Activated effector memory CD4-positive, alpha-beta T cell treated with anti-CD3 and anti-CD28 coated beads, Interleukin-2, amount 50 U/mL, for 16 hours (primary cell): ENCODE data around the gene TLCD3B.

Source experiments
- DNase-seq: peaks from one replicate; pipeline ENCODE4 v3.0.0-alpha.2; 2020

The TLCD3B gene, protein sequence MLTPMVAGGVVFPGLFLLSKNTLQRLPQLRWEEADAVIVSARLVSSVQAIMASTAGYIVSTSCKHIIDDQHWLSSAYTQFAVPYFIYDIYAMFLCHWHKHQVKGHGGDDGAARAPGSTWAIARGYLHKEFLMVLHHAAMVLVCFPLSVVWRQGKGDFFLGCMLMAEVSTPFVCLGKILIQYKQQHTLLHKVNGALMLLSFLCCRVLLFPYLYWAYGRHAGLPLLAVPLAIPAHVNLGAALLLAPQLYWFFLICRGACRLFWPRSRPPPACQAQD

GRCh38 chr16:30030841-30031413 lies at the start of gene TLCD3B:
Gene TLCD3B (minus strand): TSS chr16:30031271. CDS start chr16:30030527, 744 bp downstream.
- no peak for DNase-seq

DNA sequence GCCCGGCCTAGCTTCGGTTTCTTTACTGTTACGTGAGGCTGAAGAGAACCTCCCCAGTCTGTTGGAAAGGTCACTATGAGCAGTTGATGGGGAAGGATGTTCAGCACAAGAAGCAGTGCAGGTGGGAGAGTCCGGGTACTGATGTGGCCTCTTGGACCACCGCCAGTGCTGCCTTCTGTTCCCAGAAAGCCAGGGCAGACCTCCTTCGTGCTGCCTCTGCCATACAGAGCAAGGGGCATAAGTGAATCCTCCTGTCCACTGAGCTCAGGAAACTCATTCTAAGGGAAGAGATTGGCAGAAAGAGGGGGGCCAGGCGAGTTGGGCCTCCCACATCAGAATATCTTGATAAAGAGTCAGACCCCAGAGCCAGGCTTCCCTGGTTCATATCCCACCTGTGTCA lies 48.4 kb upstream of the TLCD3B start:
- no peak for DNase-seq

DNA sequence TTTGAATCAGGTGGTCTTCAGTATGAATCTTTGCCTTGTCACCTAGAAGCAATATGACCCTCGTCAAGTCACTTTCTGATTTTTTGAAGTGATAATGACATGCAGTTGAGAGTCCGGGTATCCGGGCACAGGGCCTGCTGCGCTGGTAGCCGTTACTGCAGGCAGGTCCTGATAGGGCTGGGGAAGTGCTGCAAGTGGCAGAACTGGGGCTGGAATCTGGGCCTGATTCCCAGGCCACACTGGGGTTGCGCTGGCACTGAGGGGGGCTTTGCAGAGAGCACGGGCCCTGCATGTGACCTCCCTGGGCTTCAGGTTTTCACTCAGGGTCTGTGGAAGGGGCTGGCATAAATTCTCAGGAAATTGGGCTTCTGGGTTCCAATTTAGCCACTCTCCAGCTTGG lies 47.7 kb upstream of the TLCD3B start:
- DNase-seq: no peak

DNA sequence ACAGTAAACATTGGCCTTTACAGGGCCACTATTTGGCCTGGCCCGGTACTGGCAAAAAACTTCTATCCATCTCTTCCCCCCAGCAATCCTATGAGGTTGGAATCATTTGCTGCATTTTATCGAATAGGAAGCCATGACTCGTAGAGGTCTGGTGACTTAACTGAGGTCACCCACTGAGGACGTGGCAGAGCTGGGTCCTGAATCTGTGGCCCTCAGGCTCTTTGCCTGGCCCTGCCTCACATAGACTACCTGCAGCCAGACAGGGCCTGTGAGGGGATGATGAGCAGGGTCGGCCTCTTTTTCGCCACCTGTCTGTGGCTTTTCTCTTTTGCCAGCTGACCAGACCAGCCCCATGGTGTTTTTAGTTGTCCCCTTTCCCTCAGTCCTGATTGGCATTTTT lies 46.6 kb upstream of the TLCD3B start:
- DNase-seq: no peak

DNA sequence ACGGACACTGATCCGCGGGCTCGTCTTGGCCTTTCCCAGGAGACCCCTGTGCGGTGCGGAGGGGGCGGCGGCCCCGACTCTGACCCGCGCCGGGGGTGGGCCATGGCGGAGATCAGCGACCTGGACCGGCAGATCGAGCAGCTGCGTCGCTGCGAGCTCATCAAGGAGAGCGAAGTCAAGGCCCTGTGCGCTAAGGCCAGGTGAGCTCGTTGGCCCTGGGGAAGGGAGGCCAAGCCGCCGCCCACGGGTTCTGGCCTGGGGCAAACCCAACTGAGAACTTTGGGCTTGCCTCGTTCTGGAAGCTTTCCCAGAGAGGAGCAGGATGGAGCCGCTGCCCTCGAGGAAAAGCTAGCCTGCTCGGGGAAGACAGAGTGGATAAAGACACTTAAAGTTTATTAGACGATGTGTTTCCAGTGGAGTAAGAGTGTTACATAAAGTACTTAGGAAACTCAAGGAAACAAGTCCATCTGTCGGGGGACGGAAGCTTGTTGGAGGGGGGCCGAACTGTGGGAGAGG lies 45.3 kb upstream of the TLCD3B start:
- no peak for DNase-seq

- peak; percentile 96 for DNase-seq
These were observed 44.6 kb upstream of the TLCD3B start, which contains the start of gene PPP4C for GRCh38 chr16:30075503-30076275. Gene PPP4C (plus strand): TSS chr16:30075994. CDS start chr16:30076378, 384 bp downstream.

GRCh38 chr16:30070490-30070889 lies 39.4 kb upstream of the TLCD3B start:
- DNase-seq: no peak

GRCh38 chr16:30069611-30070462 lies 38.8 kb upstream of the TLCD3B start:
- no peak for DNase-seq

DNA sequence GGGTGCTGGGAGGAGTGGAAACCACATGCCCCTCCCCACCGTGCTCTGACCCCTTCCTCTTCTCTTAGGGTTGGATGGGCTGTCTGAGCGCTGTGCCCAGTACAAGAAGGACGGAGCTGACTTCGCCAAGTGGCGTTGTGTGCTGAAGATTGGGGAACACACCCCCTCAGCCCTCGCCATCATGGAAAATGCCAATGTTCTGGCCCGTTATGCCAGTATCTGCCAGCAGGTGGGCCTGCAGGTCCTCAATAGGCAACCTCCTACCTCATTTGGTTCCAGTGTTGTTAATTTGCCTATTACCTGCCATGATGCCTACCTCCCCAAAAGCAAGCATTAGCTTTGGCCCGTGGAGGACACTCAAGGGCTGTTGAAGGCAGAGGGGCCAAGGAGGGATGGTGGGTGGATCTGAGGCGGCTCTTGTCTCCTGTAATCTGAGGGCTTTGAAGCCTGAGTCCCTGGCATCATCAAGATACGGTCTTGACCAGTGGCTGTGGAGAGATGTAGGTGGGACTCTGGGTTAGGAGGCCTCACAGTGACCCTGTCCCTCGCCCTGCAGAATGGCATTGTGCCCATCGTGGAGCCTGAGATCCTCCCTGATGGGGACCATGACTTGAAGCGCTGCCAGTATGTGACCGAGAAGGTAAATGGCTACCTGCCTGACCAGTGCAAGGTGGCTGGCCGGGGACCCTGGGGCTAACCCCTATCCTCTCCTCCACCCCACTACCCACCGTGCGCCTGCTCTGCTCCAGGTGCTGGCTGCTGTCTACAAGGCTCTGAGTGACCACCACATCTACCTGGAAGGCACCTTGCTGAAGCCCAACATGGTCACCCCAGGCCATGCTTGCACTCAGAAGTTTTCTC lies 37.9 kb upstream of the TLCD3B start:
- peak; percentile 83 for DNase-seq

DNA sequence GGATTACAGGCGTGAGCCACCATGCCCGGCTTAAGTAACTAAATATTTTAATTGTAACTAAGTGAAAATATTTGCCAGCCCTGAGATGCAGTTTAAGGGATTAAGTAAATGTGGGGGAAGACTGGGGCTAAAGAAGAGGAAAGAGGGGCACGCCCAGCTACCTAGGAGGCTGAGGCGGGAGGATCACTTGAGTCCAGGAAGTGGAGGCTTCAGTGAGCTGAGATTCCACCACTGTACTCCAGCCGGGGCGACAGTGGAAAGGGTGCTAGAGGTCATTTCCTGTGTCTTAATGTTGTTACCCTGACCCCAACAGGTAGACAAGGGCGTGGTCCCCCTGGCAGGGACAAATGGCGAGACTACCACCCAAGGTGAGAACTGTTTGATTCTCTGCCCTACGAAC lies 37.3 kb upstream of the TLCD3B start:
- no peak for DNase-seq

DNA sequence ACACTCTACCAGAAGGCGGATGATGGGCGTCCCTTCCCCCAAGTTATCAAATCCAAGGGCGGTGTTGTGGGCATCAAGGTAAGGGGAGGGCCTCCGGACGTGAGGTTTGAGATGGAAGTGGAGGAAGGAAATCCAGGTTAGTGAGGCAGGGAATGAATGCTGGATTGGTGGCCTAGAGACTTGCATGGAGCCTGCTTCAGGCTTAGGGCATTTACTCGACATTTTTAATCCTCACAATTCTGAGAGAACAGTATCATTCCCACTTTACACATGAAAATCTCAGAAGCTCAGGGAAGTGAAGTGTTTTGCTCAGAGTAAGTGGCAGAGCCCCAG lies 36.5 kb upstream of the TLCD3B start:
- no peak for DNase-seq

DNA sequence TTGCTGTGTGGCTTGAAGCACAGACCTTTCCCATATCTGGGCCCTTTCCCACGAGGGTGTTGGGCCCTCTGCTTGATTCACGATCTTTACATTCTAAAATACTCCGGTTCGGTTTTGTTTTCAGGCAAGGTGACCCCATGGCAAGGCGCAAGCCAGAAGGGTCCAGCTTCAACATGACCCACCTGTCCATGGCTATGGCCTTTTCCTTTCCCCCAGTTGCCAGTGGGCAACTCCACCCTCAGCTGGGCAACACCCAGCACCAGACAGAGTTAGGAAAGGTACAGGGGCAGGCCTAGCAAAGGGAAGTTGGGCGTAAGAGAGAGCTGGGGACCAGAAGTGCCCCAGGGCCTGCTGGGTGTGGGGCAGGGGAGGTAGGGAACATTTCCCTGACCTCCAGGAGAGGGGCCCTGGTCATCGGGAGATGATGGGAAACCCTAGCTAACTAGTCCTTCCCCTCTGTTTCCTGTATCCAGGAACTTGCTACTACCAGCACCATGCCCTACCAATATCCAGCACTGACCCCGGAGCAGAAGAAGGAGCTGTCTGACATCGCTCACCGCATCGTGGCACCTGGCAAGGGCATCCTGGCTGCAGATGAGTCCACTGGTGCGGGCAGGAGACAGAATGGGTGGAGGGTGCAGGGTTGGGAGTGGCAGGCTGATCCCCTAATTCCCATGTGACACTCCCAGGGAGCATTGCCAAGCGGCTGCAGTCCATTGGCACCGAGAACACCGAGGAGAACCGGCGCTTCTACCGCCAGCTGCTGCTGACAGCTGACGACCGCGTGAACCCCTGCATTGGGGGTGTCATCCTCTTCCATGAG lies 35.9 kb upstream of the TLCD3B start:
- DNase-seq: no peak

- DNase-seq: no peak
These were observed 35.1 kb upstream of the TLCD3B start for GRCh38 chr16:30065943-30066760.

GRCh38 chr16:30065102-30065942 lies 34.3 kb upstream of the TLCD3B start, which contains the start of gene ALDOA:
Gene ALDOA (plus strand): TSS chr16:30065760. CDS start chr16:30066898, 1,138 bp downstream.
- peak; percentile 98 for DNase-seq

DNA sequence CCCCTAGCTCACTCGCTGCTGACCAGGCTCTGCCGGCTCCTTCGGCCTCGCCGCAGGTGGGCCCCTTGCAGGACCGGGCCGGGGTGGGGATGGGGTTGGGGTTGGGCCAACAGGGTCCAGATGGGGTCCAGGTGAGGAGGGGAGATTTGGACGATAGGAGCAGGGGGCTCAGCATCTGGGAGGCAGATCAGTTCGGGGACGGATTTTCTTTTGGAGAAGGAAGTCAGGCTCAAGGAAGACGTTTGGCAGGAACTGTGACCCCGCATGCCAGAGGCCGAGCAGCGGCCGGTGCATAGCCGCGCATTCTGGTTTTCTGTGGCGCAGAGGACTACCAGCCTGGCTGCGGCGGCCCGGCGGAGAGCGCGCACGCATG lies 33.6 kb upstream of the TLCD3B start:
- no peak for DNase-seq

GRCh38 chr16:30063893-30064728 lies 33.0 kb upstream of the TLCD3B start:
- peak; percentile 89 for DNase-seq

DNA sequence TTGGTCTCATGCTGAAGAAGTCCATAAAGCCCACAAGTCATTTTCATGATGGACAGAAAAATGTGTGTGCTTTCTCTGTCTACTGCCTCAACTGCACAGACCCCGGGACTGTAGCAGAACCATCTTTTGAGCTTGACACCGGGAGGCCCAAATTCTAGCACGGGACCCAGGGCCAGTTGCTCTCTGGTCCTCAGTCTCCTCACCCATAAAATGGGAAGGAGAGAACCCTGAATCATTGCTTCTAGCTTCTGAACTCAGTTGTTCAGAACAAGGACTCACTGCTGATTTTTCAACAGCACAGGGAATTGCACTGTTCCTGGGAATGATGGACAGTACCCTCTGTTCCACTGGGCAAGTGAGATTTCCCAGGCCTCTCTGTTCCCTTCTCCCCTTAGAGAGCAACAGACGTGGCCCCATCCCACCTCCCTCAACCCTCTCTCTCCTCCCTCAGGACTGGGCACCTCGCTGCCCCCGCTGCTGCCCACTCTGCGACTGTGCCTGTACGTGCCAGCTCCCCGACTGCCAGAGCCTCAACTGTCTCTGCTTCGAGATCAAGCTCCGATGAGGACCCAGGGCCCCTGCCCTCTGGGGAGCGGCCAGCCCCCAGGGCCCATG lies 32.3 kb upstream of the TLCD3B start:
- DNase-seq: no peak
